ENCODE data around the gene MICU1. TPM values are rescaled to one million over a fixed set of nuclear protein-coding genes. Genes with fewer than 3 reads are reported as not detected.

The MICU1 gene
- polyA plus RNA-seq, 1 experiment: 61.7 TPM

- H3K9me3 ChIP-seq (ENCODE audit: control insufficient read depth, insufficient read depth, low read length): no peaks in the 10 kb centered on the region
- H3K27ac ChIP-seq (ENCODE audit: low read depth, low read length): no peak overlapping the region
- H3K27me3 ChIP-seq (ENCODE audit: control insufficient read depth, insufficient read depth, low read length): no peaks in the 10 kb centered on the region
- no peak for DNase-seq (ENCODE audit: low read depth, low spot score)
- TF ChIP-seq CTCF (IDR thresholded peaks at IDR 0.05; ENCODE audit: low read depth, low read length): no peak
- H3K4me3 ChIP-seq (ENCODE audit: low read depth, low read length): no peak overlapping the region
- ChIA-PET CTCF (interaction anchor here (1.1 kb wide), 1 partner anchor 310 kb away, joined by 3 read pairs; no protein-coding TSS in a partner anchor), POLR2A (no interaction called here)
Measured at GRCh38 chr10:72524489-72524888, 101.4 kb downstream of the MICU1 start.

- DNase-seq (ENCODE audit: low read depth, low spot score): no peak
- Histone ChIP-seq H3K4me3 (ENCODE audit: low read depth, low read length) (no peak overlapping the region), H3K27ac (ENCODE audit: low read depth, low read length) (no peak overlapping the region), H3K27me3 (ENCODE audit: control insufficient read depth, insufficient read depth, low read length) (no peaks in the 10 kb centered on the region), H3K9me3 (ENCODE audit: control insufficient read depth, insufficient read depth, low read length) (no peaks in the 10 kb centered on the region)
- TF ChIP-seq CTCF (IDR thresholded peaks at IDR 0.05; ENCODE audit: low read depth, low read length): no peak
- ChIA-PET POLR2A (no interaction called here), CTCF (no interaction called here)
Measured at GRCh38 chr10:72523932-72524396, 101.9 kb downstream of the MICU1 start.

GRCh38 chr10:72523062-72523461 is 102.8 kb downstream of the MICU1 start:
- ChIA-PET POLR2A (no interaction called here), CTCF (interaction anchor here (0.6 kb wide), 1 partner anchor 69 kb away, joined by 3 read pairs; no protein-coding TSS in a partner anchor)
- Histone ChIP-seq H3K27ac (ENCODE audit: low read depth, low read length) (no peak overlapping the region), H3K4me3 (ENCODE audit: low read depth, low read length) (no peak overlapping the region), H3K9me3 (ENCODE audit: control insufficient read depth, insufficient read depth, low read length) (no peaks in the 10 kb centered on the region), H3K27me3 (ENCODE audit: control insufficient read depth, insufficient read depth, low read length) (no peaks in the 10 kb centered on the region)
- no peak for TF ChIP-seq CTCF (IDR thresholded peaks at IDR 0.05; ENCODE audit: low read depth, low read length)
- DNase-seq (ENCODE audit: low read depth, low spot score): no peak

GRCh38 chr10:72517244-72517643 is 108.6 kb downstream of the MICU1 start:
- no peak for DNase-seq (ENCODE audit: low read depth, low spot score)
- H3K4me3 ChIP-seq (ENCODE audit: low read depth, low read length): no peak overlapping the region
- H3K9me3 ChIP-seq (ENCODE audit: control insufficient read depth, insufficient read depth, low read length): no peaks in the 10 kb centered on the region
- CTCF ChIA-PET: no interaction called here
- H3K27ac ChIP-seq (ENCODE audit: low read depth, low read length): no peak overlapping the region
- no peaks in the 10 kb centered on the region for H3K27me3 ChIP-seq (ENCODE audit: control insufficient read depth, insufficient read depth, low read length)
- no peak for TF ChIP-seq CTCF (IDR thresholded peaks at IDR 0.05; ENCODE audit: low read depth, low read length)
- POLR2A ChIA-PET: no interaction called here

GRCh38 chr10:72515455-72515854 is 110.4 kb downstream of the MICU1 start:
- Histone ChIP-seq H3K4me3 (ENCODE audit: low read depth, low read length) (no peak overlapping the region), H3K9me3 (ENCODE audit: control insufficient read depth, insufficient read depth, low read length) (no peaks in the 10 kb centered on the region), H3K27ac (ENCODE audit: low read depth, low read length) (no peak overlapping the region), H3K27me3 (ENCODE audit: control insufficient read depth, insufficient read depth, low read length) (no peaks in the 10 kb centered on the region)
- POLR2A ChIA-PET: no interaction called here
- no peak for DNase-seq (ENCODE audit: low read depth, low spot score)
- CTCF ChIA-PET: no interaction called here
- no peak for TF ChIP-seq CTCF (IDR thresholded peaks at IDR 0.05; ENCODE audit: low read depth, low read length)
